ENCODE data around the gene LSP1. TPM values are rescaled to one million over a fixed set of nuclear protein-coding genes. Genes with fewer than 3 reads are reported as not detected.
"Not testable (repeated sequence)": the region's sequence is repeated elsewhere in the genome, so short reads cannot be mapped to it uniquely, and the experiment has no call there.

Gene LSP1
- total RNA-seq, 1 donor, result 357 TPM

DNA sequence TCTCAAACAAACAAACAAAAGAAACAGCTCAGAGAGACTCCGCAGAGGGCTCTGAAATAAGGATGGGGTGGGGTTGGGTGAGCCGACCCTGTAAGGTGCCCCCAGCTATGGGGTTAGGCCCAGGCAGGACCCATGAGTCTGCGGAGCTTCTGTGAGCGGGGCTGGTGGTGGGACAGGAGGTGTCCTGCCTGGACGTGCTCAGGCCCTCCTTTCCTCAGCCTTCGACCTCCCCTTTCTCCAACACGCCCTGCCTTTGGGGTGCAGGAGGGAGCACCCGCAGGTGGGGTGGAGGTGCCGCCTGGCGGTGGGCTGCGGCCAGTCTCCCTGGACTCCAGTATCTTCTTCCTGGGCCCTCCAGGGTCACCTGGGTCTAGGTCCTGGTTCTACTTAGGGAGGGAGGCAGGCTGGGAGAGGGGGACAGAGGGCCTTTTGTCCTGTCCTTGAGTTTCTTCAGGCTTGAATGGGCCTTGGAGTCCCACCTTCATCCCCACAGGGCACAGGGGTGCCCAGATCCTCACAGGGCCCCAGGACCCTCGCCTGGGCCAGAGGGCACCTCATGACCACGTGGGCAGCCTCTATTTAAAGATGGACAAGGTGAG, 26.6 kb downstream of the LSP1 start:
- no peaks in the 10 kb centered on the region for H3K27me3 ChIP-seq (ENCODE audit: insufficient read depth, low read length)
- H3K4me1 ChIP-seq (ENCODE audit: insufficient read depth, low read length), result peaks cover 58% of the 10 kb centered on the region
- H3K4me3 ChIP-seq (ENCODE audit: low read length), result no peak overlapping the region
- H3K9me3 ChIP-seq (ENCODE audit: low read depth, low read length), result no peaks in the 10 kb centered on the region

DNA sequence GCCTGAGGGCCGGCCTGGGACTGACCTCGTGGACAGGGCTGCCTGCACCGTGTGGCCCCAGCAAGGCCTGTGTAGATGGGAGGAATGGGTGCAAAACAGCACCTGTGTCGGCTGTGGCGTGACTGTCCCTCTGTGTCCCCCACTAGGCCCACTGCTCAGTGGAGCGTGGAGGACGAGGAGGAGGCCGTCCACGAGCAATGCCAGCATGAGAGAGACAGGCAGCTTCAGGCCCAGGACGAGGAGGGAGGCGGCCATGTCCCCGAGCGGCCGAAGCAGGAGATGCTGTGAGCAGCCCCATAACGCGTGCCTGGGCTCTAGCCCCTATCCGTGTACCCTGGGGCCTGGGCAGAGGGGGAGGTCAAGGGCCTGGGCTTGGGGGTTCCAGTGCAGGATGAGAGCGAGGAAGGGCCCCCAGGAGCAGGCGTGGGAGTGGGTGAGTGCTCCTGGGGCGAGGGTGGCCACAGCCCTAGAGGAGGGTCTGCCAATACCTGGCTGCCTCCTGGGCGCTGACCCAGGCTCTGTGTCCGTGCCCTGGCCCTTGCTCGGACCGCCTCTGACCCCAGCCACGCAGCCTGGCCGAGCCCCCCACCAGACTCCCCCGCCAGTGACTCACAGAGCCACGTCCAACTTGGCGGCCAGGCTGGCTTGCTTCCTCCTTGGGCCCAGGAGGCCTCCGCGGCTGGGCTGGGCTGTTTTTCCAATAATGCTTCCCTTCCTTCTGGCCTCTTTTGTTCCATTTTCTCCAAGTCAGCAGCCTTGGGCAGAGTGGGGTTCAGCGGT, 27.2 kb downstream of the LSP1 start:
- H3K4me1 ChIP-seq (ENCODE audit: insufficient read depth, low read length), result peaks cover 53% of the 10 kb centered on the region

DNA sequence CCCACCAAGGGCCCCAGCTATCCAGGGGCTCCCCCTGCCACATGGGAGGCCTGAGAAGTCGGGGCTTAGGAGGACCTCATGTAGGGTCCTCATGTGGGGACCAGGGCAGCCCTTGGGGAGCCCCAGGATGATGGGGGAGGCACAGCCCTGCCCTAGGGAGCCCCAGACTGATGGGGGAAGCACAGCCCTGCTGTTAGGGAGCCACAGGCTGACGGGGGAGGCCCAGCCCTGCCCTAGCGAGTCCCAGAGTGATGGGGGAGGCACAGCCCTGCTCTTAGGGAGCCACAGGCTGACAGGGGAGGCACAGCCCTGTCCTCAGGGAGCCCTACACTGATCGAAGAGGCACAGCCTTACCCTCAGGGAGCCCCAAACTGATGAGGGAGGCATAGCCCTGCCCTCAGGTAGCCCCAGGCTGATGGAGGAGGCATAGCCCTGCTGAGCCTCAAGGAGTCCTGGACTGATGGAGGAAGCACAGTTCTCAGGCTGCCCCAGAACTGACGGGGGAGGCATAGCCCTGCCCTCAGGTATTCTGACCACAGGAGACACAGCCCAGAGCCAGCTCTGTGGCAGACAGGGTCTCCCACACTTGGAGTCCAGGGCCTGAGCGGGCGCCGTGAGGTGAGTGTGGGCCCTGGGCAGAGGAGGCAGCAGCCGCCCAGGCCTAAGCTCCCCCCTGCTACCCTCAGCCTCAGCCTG, 28.0 kb downstream of the LSP1 start:
- Histone ChIP-seq H3K27me3 (ENCODE audit: insufficient read depth, low read length) (no peaks in the 10 kb centered on the region), H3K4me1 (ENCODE audit: insufficient read depth, low read length) (peaks cover 49% of the 10 kb centered on the region), H3K4me3 (ENCODE audit: low read length) (no peak overlapping the region), H3K9me3 (ENCODE audit: low read depth, low read length) (no peaks in the 10 kb centered on the region)

More for the DNA sequence above, 27.2 kb downstream of the LSP1 start:
- H3K27me3 ChIP-seq (ENCODE audit: insufficient read depth, low read length), result no peaks in the 10 kb centered on the region
- H3K4me3 ChIP-seq (ENCODE audit: low read length), result no peak overlapping the region
- no peaks in the 10 kb centered on the region for H3K9me3 ChIP-seq (ENCODE audit: low read depth, low read length)

DNA sequence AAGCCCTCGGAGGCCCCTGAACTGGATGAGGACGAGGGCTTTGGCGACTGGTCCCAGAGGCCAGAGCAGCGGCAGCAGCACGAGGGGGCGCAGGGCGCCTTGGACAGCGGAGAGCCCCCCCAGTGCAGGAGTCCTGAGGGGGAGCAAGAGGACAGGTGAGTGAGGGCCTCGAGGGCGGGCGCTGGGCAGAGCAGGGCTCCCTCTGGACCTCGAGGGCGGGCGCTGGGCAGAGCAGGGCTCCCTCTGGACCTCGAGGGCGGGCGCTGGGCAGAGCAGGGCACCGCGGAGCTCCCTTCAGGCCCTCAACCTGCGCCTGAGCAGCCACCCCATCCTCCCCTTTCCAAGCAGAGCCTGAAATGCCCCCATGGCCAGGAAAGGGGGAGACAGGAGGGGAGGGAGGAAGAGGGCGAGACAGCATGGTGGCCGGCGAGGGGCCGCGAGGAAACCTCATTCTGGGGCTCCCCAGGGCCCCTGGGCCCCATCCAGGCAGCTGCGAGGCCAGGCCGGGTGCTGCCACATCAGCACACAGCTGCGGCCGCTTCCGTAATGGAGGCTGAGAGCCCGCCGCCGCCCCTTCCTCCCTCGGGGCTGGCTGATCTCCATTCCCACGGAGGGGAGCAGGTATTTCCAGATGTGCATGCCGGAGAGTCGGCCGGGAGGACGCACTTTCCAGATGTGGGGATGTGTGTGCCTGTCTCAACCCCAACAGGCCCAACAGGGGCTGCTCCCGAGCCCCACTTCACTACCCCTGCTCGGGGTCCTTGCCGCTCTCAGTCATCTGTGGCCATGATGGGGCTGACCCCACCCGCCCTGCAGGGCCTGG, 28.8 kb downstream of the LSP1 start:
- no peaks in the 10 kb centered on the region for H3K27me3 ChIP-seq (ENCODE audit: insufficient read depth, low read length)
- H3K4me1 ChIP-seq (ENCODE audit: insufficient read depth, low read length), result peaks cover 41% of the 10 kb centered on the region
- H3K9me3 ChIP-seq (ENCODE audit: low read depth, low read length), result no peaks in the 10 kb centered on the region
- H3K4me3 ChIP-seq (ENCODE audit: low read length), result no peak overlapping the region

DNA sequence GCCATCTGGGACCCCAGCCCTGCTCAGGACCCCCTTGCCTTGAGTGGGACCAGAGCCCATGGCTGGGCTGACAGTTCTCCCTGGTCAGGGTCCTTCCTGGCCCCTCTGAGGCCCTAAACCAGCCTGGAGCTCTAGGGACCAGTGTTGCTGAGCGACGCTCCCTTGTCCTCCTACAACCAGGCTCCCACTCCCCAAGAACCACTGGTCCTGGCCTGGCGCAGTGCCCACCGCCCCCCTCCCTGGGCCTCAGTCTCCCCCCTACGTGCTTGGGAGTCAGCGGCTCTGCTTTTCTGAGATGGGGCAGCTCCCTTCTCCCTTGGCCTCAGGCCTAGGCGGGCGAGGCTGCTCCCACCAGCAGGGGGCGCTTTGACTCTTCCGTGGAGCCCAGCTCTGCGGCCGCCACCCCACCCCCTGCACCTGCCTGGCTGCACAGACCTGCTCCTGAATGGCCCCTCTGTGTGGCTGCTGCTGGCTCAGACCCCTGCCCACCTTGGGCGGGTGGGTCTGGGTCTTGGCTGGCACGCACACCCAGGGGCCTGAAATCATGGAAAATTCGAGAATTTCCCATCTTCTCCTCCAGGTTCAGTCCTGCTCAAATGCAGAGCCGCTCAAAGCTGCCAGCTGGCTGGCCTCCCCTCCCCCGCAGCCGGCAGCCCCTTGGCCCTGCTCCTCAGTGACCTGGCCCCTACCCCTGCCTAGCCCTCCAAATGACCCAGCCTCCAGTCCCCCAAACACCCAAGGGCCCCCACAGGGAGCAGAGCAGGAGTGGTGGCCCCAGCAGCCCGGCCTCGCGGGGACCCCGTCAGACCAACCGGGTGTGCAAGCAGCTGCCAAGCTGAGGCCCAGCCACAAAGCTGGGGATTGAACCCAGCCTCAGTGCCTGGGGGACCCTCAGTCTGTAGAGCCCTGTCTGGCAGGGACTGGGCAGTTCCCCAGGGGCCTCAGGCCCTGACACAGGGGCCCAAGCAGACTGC, 29.7 kb downstream of the LSP1 start:
- H3K27me3 ChIP-seq (ENCODE audit: insufficient read depth, low read length), result no peaks in the 10 kb centered on the region
- H3K4me1 ChIP-seq (ENCODE audit: insufficient read depth, low read length), result peaks cover 41% of the 10 kb centered on the region
- H3K9me3 ChIP-seq (ENCODE audit: low read depth, low read length), result no peaks in the 10 kb centered on the region
- H3K4me3 ChIP-seq (ENCODE audit: low read length), result no peak overlapping the region

DNA sequence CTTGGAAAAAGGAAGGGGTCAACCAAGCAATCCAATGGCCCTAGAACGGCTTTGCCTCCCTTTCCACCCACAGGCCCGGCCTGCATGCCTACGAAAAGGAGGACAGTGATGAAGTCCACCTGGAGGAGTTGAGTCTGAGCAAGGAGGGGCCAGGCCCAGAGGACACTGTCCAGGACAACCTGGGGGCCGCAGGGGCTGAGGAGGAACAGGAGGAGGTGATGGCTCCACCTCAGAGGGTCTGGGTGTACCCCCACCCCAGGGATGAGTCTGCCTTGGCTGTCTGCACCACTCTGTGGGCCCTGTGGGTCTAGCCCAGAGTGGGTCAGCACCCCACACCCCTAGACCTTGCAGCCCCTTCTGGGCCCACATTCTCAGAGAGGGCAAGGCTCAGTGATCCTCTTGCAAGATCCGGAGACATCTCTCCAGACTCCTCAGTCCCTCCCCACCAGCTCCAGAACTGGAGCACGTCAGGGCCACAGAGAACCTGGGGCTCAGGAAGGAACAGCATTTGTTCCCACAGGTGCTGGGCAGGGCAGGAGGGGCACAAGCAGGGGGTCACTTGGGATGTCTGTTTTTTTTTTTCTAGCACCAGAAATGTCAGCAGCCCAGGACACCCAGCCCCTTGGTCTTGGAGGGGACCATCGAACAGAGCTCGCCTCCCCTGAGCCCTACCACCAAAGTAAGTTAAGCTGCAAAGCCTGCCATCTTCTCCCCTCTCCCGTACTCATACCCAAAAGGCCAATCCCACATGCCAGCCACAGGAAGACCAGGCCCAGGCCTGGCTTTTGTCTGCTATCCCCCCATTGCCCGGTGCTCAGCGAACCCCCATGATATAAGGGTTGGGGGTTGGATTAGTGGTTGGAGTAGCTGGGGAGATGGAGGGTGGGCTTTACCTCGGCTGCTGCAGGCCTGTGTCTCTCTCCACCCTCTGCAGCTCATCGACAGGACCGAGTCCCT, 30.7 kb downstream of the LSP1 start:
- Histone ChIP-seq H3K9me3 (ENCODE audit: low read depth, low read length) (no peaks in the 10 kb centered on the region), H3K27me3 (ENCODE audit: insufficient read depth, low read length) (no peaks in the 10 kb centered on the region), H3K4me1 (ENCODE audit: insufficient read depth, low read length) (peaks cover 49% of the 10 kb centered on the region), H3K4me3 (ENCODE audit: low read length) (no peak overlapping the region)

DNA sequence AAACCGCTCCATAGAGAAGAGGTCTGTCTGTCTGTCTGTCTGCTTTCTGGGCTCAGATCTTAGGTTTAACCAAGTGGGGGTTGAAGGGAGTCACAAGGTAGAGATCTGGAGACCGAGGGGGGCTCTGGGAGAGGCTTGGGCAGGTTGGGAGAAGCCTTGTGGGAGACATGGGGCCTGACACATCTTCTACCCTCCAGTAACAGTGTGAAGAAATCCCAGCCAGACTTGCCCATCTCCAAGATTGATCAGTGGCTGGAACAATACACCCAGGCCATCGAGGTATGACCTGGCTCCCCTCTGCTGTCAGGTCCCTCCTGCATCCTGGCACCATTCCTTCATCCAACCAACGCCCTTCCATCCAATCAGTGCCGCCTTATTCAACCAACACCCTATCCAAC, 31.4 kb downstream of the LSP1 start:
- Histone ChIP-seq H3K9me3 (ENCODE audit: low read depth, low read length) (no peaks in the 10 kb centered on the region), H3K4me1 (ENCODE audit: insufficient read depth, low read length) (peaks cover 53% of the 10 kb centered on the region), H3K4me3 (ENCODE audit: low read length) (no peak overlapping the region), H3K27me3 (ENCODE audit: insufficient read depth, low read length) (no peaks in the 10 kb centered on the region)

DNA sequence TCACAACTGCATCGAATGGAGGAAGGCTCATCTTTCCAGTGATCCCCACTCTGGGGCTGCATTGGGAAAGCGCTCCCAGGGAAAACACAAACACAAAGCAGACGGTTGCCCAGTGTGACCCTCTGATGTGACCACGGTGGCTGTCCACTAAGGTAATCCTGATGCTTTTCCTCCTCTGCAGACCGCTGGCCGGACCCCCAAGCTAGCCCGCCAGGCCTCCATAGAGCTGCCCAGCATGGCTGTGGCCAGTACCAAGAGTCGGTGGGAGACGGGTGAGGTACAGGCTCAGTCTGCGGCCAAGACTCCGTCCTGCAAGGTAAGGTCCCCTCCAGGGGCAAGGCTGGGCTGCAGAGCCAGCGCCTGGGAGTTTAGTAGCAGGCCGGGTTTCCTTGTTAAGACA, 33.7 kb downstream of the LSP1 start:
- not testable (repeated sequence) for H3K4me3 ChIP-seq (ENCODE audit: low read length); H3K9me3 ChIP-seq (ENCODE audit: low read depth, low read length); H3K27me3 ChIP-seq (ENCODE audit: insufficient read depth, low read length)
- H3K4me1 ChIP-seq (ENCODE audit: insufficient read depth, low read length), result peaks cover 54% of the 10 kb centered on the region

DNA sequence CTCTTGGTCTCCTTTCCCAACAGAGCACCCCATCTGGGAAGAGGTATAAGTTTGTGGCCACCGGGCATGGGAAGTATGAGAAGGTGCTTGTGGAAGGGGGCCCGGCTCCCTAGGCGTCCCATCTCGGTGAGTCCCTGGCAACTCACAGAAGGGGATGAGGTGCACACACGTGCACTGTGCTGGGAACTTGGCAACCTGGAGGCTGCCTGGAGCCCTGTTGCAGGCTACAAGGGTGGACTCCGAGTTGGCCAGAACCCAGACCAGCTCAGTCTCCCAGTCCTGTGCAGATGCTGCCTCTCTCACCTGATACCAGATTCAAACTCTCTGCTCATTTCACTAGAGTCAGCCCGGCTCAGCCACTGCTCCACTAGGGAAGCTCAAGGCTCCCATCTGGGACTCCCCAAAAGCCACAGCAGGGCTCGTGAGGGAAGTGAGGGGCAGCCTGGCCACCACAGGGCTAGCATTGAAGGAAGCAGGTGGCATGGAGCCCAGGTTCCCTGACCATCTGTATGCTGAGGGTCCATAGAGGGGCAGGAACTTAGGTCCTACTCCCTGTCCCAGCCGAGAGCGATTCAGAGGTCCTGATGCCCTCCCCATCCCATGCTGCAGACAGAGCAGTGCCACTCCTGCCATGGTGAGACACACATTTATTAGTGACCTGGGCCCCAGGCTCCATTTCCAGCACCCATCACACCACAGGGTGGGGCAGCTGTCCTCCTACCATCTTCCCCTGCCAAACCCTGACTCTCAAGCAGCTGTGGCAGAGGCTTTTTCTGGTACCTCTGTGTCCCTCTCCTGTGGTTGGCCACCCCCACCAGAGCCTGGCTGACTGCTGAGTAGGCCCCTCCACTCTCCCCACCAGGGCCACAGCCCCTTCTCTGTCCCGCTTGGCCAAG, 34.8 kb downstream of the LSP1 start:
- no peaks in the 10 kb centered on the region for H3K9me3 ChIP-seq (ENCODE audit: low read depth, low read length)
- no peak overlapping the region for H3K4me3 ChIP-seq (ENCODE audit: low read length)
- no peaks in the 10 kb centered on the region for H3K27me3 ChIP-seq (ENCODE audit: insufficient read depth, low read length)
- peaks cover 47% of the 10 kb centered on the region for H3K4me1 ChIP-seq (ENCODE audit: insufficient read depth, low read length)

DNA sequence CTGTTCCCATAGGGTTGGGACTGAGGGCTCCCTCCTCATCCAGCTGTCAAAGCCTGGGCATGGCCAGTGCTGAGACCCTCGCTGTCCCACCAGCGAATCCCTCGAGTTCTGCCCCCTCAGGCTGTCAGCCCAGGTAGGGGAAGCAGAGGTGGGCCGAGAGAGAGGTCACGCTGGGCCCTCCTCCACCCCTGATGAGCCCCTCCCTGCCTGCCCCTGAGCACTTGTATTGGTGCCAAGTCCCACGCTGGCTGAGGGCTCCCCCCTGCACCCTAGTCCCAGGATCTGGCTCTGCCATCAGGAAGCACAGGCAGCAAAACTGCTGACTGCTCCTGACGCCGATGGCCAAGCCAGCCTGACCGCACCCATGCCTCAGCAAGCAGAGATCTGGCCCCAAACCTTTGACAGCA, 35.5 kb downstream of the LSP1 start:
- H3K4me1 ChIP-seq (ENCODE audit: insufficient read depth, low read length), result peaks cover 47% of the 10 kb centered on the region

DNA sequence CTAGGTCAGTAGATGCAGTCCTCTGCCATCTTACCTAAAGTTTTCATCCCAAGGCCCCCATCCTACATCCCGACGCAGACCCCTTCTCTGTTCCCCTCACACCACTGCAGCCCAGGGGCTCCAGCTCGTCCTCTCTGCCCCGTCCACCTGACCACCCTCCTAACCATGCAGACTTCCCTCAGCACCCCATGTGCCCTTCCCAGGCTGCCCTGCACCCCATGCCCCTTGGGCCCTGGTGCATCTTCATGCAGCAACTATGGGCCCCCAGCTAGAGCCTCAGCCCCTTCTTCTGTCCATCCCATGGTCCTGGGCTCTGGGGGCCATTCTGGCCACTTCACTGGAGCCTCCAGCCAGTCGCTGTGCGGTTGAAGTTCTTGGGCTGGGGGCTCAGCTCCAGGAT, 35.9 kb downstream of the LSP1 start:
- H3K4me1 ChIP-seq (ENCODE audit: insufficient read depth, low read length), result peaks cover 47% of the 10 kb centered on the region
- H3K4me3 ChIP-seq (ENCODE audit: low read length), result no peak overlapping the region
- no peaks in the 10 kb centered on the region for H3K27me3 ChIP-seq (ENCODE audit: insufficient read depth, low read length)
- no peaks in the 10 kb centered on the region for H3K9me3 ChIP-seq (ENCODE audit: low read depth, low read length)

More for the DNA sequence above, 35.5 kb downstream of the LSP1 start:
- no peaks in the 10 kb centered on the region for H3K27me3 ChIP-seq (ENCODE audit: insufficient read depth, low read length)
- H3K9me3 ChIP-seq (ENCODE audit: low read depth, low read length), result no peaks in the 10 kb centered on the region
- H3K4me3 ChIP-seq (ENCODE audit: low read length), result no peak overlapping the region

DNA sequence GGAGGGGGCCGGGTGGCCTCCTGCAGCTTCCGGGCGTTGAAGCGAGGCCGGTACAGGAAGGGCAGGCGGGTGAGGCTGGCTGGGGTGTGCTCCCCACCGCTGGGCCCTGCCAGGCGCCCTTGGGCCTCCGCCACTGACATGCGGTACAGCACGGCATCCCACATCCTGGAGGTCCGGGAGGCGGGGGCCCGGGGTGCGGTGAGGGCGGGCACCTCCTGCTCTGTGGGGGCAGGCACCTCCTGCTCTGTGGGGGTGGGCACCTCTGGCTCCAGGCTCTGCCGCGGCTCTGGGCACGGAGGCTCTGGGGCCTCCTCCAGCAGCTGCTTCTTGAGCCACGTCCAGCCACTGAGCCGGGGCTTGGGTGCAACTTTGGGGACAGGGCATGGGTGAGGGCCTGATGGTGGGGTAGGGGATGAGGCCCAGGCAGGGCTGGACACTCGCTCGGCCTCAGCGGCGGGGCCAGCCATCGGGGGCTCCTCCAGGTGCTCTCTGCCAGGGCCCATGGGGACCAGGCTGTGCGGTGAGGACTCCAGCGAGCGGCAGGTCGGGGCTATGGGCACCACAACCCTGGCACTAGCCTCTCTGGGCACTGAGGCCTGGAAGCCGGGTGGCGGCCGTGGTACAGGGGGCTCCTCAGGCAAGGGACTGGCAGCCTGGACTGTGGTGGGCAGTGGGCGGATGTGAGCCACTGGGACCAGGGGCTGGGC, 36.5 kb downstream of the LSP1 start:
- no peaks in the 10 kb centered on the region for H3K27me3 ChIP-seq (ENCODE audit: insufficient read depth, low read length)
- peaks cover 47% of the 10 kb centered on the region for H3K4me1 ChIP-seq (ENCODE audit: insufficient read depth, low read length)
- H3K4me3 ChIP-seq (ENCODE audit: low read length), result peak overlapping the region; percentile 6
- no peaks in the 10 kb centered on the region for H3K9me3 ChIP-seq (ENCODE audit: low read depth, low read length)

Data from mononuclear cell (primary cell).